Upper lobe of right lung (tissue), 1 donor: ENCODE data around the gene CYFIP2. TPM values are rescaled to one million over a fixed set of nuclear protein-coding genes. Genes with fewer than 3 reads are reported as not detected.

Experiments used
- ATAC-seq: fragments of 200-7000 bp; cut with Tn5 transposase; one replicate; pipeline ENCODE4 v1.9.1; 2020; ENCODE audit warnings: mild to moderate bottlenecking, moderate library complexity
- DNase-seq: peaks from one replicate; pipeline ENCODE4 v3.0.0-alpha.2; 2020
- H3K27ac ChIP-seq: fragments of 200-600 bp; one replicate; pipeline ENCODE4 v1.8.0; 2022
- H3K27me3 ChIP-seq: fragments of 200-600 bp; one replicate; pipeline ENCODE4 v1.8.0; 2022; ENCODE audit warnings: mild to moderate bottlenecking
- H3K36me3 ChIP-seq: fragments of 200-600 bp; one replicate; pipeline ENCODE4 v1.8.0; 2022
- H3K4me1 ChIP-seq: fragments of 200-600 bp; one replicate; pipeline ENCODE4 v1.8.0; 2022
- H3K4me3 ChIP-seq: fragments of 200-600 bp; one replicate; pipeline ENCODE4 v1.8.0; 2022; ENCODE audit warnings: mild to moderate bottlenecking
- H3K9me3 ChIP-seq: fragments of 200-600 bp; one replicate; pipeline ENCODE4 v1.8.0; 2022
- intact Hi-C: fragments of 100-400 bp; cut with DNase I; formaldehyde crosslinking; loops from one replicate; pipeline ENCODE4 v1.11.0; 2022
- total RNA-seq: library from RNA; stranded (reverse); fragmentation: NEBNext Ultra II Directional; extraction: Animal tissue kit (Norgen Biotek cat#: 25700); gene quantifications from one replicate; pipeline ENCODE4 v1.2.1, GENCODE V29; 2021
- TF ChIP-seq, protein P1 (sequence below): fragments of 200-600 bp; IDR thresholded peaks from one replicate; pipeline ENCODE4 v1.8.0; 2022; ENCODE audit warnings: antibody characterized with exemption
- donor health status: DM: no; HTN: yes; CAD: no; lungs with severe emphysema.

The CYFIP2 gene
- total RNA-seq, 1 donor from 2014 or later, result 37.1 TPM

GRCh38 chr5:157342822-157343402, 77.0 kb downstream of the CYFIP2 start:
- no peak for DNase-seq
- H3K27ac ChIP-seq, result no peak overlapping the region
- intact Hi-C loops, result no loop called here
- no peak overlapping the region for H3K4me3 ChIP-seq
- peak; percentile 62 for ATAC-seq
- H3K27me3 ChIP-seq, result no peaks in the 10 kb centered on the region
- H3K4me1 ChIP-seq, result no peaks in the 10 kb centered on the region
- H3K9me3 ChIP-seq, result no peaks in the 10 kb centered on the region
- TF ChIP-seq, protein P1, sequence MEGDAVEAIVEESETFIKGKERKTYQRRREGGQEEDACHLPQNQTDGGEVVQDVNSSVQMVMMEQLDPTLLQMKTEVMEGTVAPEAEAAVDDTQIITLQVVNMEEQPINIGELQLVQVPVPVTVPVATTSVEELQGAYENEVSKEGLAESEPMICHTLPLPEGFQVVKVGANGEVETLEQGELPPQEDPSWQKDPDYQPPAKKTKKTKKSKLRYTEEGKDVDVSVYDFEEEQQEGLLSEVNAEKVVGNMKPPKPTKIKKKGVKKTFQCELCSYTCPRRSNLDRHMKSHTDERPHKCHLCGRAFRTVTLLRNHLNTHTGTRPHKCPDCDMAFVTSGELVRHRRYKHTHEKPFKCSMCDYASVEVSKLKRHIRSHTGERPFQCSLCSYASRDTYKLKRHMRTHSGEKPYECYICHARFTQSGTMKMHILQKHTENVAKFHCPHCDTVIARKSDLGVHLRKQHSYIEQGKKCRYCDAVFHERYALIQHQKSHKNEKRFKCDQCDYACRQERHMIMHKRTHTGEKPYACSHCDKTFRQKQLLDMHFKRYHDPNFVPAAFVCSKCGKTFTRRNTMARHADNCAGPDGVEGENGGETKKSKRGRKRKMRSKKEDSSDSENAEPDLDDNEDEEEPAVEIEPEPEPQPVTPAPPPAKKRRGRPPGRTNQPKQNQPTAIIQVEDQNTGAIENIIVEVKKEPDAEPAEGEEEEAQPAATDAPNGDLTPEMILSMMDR, result peak; percentile 50
- H3K36me3 ChIP-seq, result peaks cover 7% of the 10 kb centered on the region

- no peaks in the 10 kb centered on the region for H3K4me1 ChIP-seq
- intact Hi-C loops, result no loop called here
- H3K27me3 ChIP-seq, result no peaks in the 10 kb centered on the region
- peaks cover 7% of the 10 kb centered on the region for H3K36me3 ChIP-seq
- DNase-seq (no peak), ATAC-seq (no peak)
- H3K4me3 ChIP-seq, result no peak overlapping the region
- H3K9me3 ChIP-seq, result no peaks in the 10 kb centered on the region
- TF ChIP-seq, protein P1, result no peak
- no peak overlapping the region for H3K27ac ChIP-seq
Measured at GRCh38 chr5:157343842-157344790, 78.2 kb downstream of the CYFIP2 start.

GRCh38 chr5:157345067-157345466, 79.1 kb downstream of the CYFIP2 start:
- Histone ChIP-seq H3K27me3 (no peaks in the 10 kb centered on the region), H3K27ac (no peak overlapping the region)
- ATAC-seq, result no peak

GRCh38 chr5:157345485-157345884, 79.6 kb downstream of the CYFIP2 start:
- ATAC-seq (no peak), DNase-seq (no peak)
- intact Hi-C loops, result no loop called here

More at GRCh38 chr5:157345067-157345466, 79.1 kb downstream of the CYFIP2 start:
- TF ChIP-seq, protein P1, result no peak
- Histone ChIP-seq H3K4me3 (no peak overlapping the region), H3K36me3 (peaks cover 7% of the 10 kb centered on the region), H3K9me3 (no peaks in the 10 kb centered on the region), H3K4me1 (no peaks in the 10 kb centered on the region)
- intact Hi-C loops, result no loop called here
- no peak for DNase-seq

GRCh38 chr5:157347301-157348048, 81.6 kb downstream of the CYFIP2 start:
- Histone ChIP-seq H3K27me3 (no peaks in the 10 kb centered on the region), H3K4me3 (no peak overlapping the region), H3K27ac (no peak overlapping the region), H3K36me3 (peaks cover 7% of the 10 kb centered on the region), H3K4me1 (no peaks in the 10 kb centered on the region), H3K9me3 (no peaks in the 10 kb centered on the region)
- TF ChIP-seq, protein P1, result no peak
- ATAC-seq (no peak), DNase-seq (no peak)
- intact Hi-C loops, result no loop called here

More at GRCh38 chr5:157345485-157345884, 79.6 kb downstream of the CYFIP2 start:
- H3K9me3 ChIP-seq, result no peaks in the 10 kb centered on the region
- peaks cover 7% of the 10 kb centered on the region for H3K36me3 ChIP-seq
- no peaks in the 10 kb centered on the region for H3K4me1 ChIP-seq
- no peaks in the 10 kb centered on the region for H3K27me3 ChIP-seq
- TF ChIP-seq, protein P1, result no peak
- no peak overlapping the region for H3K27ac ChIP-seq
- H3K4me3 ChIP-seq, result no peak overlapping the region
